ENCODE measurements around the gene CD22. TPM values are rescaled to one million over a fixed set of nuclear protein-coding genes. Genes with fewer than 3 reads are reported as not detected.
A peak's percentile ranks its signal among the peaks of the same experiment; 100 is the strongest.

CD22 gene
- total and polyA plus RNA-seq, 2 donors (not counting 1 experiment from before 2014, with no cell fraction given): 692 to 1,437 TPM

DNA sequence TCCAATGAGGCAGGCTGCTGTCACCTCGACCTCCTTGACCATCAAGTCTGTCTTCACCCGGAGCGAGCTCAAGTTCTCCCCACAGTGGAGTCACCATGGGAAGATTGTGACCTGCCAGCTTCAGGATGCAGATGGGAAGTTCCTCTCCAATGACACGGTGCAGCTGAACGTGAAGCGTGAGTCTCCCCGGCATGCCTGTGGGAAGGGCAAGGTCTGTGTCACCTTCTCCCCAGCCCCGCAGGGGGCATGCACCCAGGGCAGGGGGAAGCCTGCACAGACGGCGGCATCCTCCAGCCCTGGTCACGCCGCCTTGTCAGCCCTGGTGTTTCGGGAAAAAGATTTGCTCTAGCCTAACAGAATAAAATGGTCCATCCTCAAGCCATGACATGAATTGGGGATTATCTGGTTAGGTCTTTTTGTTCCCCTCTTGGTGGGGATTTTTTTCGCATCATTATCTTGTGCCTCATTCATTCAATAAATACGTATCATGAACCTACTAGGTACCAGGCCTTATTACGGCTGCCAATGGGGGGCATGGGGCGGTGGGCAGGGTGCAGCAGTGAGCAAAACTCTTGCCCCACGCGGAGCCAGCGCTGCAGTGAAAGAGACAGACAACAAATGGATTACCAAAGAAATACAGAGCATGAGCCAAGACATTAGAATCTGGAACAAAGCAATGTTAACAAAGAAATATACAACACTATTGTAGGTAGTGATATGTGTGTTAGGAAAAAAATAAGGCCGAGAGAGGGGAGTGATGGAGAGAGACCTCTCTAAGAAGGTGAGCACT is 7.4 kb downstream of the CD22 start:
- peak overlapping the region; percentile 47 for H3K4me3 Mint-ChIP-seq
- intact Hi-C loops (cut with micrococcal nuclease): no loop called here
- peaks cover 95% of the 10 kb centered on the region for H3K79me2 ChIP-seq (ENCODE audit: control insufficient read depth, insufficient read depth, low read length)

More for the DNA sequence above, 7.4 kb downstream of the CD22 start:
- Histone ChIP-seq H3K4me1 (ENCODE audit: control insufficient read depth in 2 of 2, insufficient read depth in 2 of 2, low read length in 2 of 2) (peaks cover 70 to 94% of the 10 kb centered on the region in 2 donors), H3K9ac (ENCODE audit: low read length) (no peak overlapping the region), H3K27me3 (replicated peaks in 1 of 4; ENCODE audit: control extremely low read depth in 1 of 4, control insufficient read depth in 3 of 4, insufficient read depth in 4 of 4, low read length in 3 of 4) (no peaks in the 10 kb centered on the region), H3K4me2 (replicated peaks; ENCODE audit: low read depth, low read length, poor library complexity, severe bottlenecking) (peak overlapping the region; percentile 32), H3K9me3 (ENCODE audit: control extremely low read depth in 1 of 3, control insufficient read depth in 2 of 3, insufficient read depth in 1 of 3, low read length in 2 of 3) (no peaks in the 10 kb centered on the region), H3K4me3 (ENCODE audit: control extremely low read depth in 1 of 5, extremely low read depth in 1 of 5, insufficient read depth in 1 of 5, low read depth in 2 of 5, low read length in 4 of 5) (no peak overlapping the region), H4K20me1 (ENCODE audit: control insufficient read depth, insufficient read depth, low read length, poor library complexity, severe bottlenecking) (peaks cover 100% of the 10 kb centered on the region), H2AFZ (ENCODE audit: insufficient read depth, low read depth, low read length, poor library complexity, severe bottlenecking) (no peak overlapping the region), H3K36me3 (replicated peaks in 1 of 2; ENCODE audit: control extremely low read depth in 1 of 2, control insufficient read depth in 1 of 2, extremely low read depth in 1 of 2, insufficient read depth in 2 of 2, low read length in 1 of 2) (peaks cover 4 to 94% of the 10 kb centered on the region in 2 experiments), H3K27ac (ENCODE audit: low read length in 2 of 2) (peak overlapping the region in 1 of 2 donors; percentile 59)
- CTCF ChIA-PET: interaction anchor here (0.6 to 1.9 kb wide), 4 partner anchors 9 to 18 kb away, joined by 3 to 19 read pairs (median 4); partner anchors contain the start of gene FFAR1
- POLR2A ChIA-PET: interaction anchor here (0.6 to 2.9 kb wide), 3 partner anchors 9 to 16 kb away, joined by 3 to 10 read pairs (median 3); no protein-coding TSS in a partner anchor
- TF ChIP-seq, protein P1, sequence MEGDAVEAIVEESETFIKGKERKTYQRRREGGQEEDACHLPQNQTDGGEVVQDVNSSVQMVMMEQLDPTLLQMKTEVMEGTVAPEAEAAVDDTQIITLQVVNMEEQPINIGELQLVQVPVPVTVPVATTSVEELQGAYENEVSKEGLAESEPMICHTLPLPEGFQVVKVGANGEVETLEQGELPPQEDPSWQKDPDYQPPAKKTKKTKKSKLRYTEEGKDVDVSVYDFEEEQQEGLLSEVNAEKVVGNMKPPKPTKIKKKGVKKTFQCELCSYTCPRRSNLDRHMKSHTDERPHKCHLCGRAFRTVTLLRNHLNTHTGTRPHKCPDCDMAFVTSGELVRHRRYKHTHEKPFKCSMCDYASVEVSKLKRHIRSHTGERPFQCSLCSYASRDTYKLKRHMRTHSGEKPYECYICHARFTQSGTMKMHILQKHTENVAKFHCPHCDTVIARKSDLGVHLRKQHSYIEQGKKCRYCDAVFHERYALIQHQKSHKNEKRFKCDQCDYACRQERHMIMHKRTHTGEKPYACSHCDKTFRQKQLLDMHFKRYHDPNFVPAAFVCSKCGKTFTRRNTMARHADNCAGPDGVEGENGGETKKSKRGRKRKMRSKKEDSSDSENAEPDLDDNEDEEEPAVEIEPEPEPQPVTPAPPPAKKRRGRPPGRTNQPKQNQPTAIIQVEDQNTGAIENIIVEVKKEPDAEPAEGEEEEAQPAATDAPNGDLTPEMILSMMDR (IDR thresholded peaks at IDR 0.05): no peak
- no peak for TF ChIP-seq EZH2 (IDR thresholded peaks at IDR 0.05; ENCODE audit: borderline replicate concordance, insufficient read depth, low read depth, low read length, poor library complexity, severe bottlenecking)
- no peak for DNase-seq
- WGBS (ENCODE audit: insufficient coverage): 91% methylated on average over 17 of the region's 21 CpGs
- Mint-ChIP-seq H3K27me3 (no peaks in the 10 kb centered on the region), H3K4me1 (peaks cover 81% of the 10 kb centered on the region), H3K27ac (peak overlapping the region; percentile 88), H3K9me3 (ENCODE audit: insufficient read depth) (no peaks in the 10 kb centered on the region)
- ATAC-seq (ENCODE audit: low read depth): no peak
